ENCODE measurements around the gene UNC93B1.

The UNC93B1 gene

DNA sequence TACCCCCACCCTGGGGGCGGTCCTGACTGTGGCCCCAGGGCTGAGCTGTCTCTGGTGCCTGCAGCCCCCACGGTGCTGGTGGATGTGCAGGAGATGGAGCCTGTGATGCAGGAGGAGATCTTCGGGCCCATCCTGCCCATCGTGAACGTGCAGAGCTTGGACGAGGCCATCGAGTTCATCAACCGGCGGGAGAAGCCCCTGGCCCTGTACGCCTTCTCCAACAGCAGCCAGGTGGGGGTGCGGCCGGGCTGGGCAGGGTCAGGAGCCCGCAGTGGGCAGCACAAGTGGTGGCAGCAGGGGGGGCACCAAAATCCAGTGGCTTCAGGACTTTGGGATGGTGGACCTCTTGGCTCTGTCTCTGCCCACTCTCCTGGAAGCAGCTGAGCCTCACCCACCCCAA is 18.6 kb upstream of the UNC93B1 start:
- DNase-seq (ENCODE audit: low spot score), result no peak

DNA sequence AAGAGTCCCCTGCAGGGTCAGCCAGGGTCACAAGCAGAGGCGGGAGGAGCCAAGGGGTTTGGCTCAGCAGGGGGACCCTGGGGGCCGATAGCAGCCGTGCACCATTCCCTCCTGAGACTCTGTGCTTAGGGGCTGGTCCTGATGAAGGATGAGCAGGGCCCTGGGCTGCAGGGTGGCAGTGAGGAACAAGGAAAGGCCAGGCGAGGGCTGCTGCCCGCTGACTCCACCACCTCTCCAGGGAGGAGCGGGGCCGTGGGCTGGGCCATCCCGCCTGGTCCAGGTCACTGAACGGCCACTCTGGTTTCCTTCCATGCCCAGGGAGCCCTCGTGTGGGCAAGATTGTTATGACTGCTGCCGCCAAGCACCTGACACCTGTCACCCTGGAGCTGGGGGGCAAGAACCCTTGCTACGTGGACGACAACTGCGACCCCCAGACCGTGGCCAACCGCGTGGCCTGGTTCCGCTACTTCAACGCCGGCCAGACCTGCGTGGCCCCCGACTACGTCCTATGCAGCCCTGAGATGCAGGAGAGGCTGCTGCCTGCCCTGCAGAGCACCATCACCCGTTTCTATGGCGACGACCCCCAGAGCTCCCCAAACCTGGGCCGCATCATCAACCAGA is 17.4 kb upstream of the UNC93B1 start:
- DNase-seq (ENCODE audit: low spot score), result no peak

DNA sequence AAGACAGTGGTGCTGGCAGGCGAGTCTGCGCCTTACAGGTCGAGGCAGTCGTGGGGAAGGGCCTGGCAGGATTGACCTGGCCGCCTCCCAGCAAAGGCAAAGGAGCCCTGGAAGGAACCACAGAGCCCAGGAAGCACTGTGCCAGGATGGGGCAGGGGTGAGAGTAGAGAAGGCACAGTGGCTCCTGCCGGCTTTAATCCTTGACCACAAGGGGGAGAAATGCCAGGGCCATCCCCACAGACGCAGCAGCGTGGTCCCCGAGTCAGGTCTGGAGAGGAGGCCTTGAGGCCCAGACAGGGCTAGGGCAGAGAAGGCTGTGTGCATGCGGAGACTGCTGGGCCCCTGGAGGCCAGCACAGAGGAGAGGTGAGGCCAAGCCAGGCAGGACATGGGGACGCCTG is 16.7 kb upstream of the UNC93B1 start:
- DNase-seq (ENCODE audit: low spot score), result no peak

DNA sequence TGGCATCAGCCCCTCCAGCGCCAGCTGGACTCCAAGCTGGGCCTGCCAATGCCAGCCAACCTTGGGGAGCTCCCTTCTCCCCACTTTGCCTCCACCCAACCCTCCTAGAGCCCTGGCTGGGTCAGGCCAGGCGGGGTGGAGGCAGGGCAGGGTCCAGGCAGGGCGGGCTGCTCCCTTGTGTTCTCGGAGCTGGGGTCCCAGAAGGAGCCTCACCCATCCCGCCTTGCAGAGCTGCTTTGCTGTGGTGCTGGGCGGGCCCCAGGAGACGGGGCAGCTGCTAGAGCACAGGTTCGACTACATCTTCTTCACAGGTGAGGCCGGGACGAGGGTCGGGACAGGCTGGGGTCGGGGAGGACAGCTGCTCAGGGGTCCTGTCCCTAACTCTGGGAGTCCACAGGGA is 15.6 kb upstream of the UNC93B1 start:
- no peak for DNase-seq (ENCODE audit: low spot score)

DNA sequence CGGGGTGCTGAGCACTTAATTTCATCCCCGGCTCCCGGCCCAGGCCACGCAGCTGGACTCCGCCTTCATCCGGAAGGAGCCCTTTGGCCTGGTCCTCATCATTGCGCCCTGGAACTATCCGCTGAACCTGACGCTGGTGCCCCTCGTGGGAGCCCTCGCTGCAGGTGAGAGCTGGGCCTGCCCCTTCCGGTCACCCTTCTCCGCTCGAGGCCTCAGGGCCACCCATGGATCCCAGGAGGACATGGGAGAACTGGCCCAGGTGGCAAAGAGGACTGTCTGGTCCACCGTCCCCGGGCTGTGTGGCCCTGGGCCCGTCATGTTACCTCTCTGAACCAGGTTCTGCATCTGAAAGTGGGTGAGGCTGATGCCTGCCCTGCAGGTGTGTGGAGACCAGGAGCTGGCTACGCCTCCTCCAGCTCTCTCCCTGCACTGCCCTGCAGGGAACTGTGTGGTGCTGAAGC is 14.9 kb upstream of the UNC93B1 start:
- DNase-seq (ENCODE audit: low spot score), result no peak

DNA sequence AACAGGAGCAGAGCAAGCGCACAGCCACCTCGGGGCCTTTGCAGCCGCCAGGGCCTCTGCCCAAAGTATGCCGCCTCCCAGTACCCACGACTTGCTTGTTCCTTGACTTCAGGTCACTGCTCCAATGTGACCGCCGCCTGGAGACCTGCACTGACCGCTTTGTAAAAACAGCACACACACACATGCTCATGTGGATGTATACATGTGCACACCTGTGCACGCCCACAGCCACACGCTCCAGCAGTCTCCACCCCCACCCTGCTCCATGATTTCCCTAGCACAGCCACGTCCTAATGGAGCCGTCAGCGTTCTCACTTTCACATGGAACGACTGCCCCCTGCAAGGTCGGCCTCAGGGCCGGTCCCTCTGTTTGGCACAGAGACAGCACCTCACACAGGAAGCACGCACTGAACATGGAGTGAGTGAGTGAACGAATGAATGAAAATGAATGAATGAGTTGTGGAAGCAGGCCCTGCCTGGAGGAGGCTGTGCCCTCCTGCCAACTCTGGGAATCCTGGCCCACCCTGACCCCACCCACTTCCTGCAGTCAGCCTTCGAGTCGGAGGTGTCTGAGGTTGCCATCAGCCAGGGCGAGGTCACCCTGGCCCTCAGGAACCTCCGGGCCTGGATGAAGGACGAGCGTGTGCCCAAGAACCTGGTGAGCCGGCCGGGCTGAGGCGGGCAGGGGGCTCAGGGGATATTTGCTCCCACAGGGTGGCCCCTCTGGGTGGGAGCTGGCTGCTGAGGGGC is 14.3 kb upstream of the UNC93B1 start:
- DNase-seq (ENCODE audit: low spot score), result no peak

DNA sequence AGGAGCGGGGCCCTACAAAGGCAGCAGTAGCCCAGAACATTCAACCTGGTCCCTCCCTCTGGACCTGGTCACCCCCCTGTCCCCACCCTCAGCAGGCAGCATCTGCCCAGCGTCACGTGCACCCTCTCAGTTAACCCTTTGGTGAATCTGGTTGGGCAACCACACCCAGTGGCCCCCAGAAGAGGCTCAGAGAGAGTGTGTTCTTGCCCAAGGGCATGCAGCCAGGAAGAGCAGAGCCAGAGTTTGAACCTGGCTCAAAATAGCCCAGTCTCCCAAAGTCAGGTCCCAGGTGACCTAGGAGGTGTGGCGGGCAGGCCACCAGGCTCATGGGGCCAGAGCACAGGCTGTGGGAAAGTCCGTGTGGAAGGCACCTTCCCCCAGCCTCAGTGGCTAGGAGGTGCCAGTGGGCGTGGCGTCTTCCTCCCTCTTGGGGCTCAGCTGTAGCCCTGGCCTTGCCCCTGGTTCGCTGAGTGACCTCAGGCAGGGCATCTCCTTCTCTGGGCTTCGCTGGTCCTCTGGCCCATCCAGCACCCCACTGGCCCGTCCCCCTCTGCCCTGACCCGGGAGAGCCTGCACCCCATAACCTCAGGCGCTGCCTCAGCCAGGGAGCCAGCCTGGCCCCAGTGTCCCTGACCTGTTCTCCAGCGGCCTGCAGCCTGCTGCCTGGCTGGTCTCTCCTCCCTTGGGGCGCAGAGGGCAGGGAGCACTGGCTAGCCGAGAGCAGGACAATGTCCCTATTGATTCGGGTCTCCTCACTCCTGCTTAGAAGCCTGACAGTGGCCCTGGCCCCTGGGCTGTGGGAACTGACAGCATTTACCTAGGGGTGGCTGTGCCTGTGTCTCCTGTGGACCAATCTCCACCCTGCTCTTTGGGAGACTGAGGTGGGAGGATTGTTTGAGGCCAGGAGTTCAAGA is 13.3 kb upstream of the UNC93B1 start:
- no peak for DNase-seq (ENCODE audit: low spot score)

DNA sequence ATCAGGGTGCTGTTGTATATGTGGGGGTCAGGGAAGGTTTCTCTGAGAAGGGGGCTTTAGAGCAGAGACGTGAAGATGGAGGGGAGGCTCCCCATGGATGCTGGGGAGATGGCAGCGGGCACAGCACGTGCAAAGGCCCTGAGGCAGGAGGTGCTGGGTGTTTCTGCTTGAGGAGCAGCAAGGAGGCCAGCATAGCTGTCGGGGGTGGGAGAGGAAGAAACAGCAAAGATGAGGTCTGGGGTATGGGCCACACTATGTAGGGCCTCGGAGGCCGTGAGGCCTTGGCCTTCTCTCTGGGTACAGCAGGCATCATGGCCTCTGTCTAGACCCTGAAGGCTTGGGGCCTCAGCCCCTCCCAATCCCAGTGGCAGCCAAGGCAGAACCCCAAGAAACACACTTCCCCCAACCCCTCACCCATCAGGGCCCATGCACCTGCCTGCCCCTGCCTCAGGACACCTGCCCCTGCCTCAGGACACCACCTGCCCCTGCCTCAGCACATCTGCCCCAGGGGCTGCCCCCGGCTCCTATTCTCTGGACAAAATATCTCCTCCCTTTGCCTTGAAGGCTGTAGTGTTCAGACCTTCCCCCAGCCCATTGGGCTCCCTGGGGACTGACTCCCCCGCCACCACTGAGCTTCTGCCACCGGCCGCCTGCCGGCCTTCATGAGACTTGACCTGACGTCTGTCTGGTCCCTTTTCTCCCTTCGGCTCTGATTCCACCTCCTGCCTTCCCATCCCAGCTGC is 12.4 kb upstream of the UNC93B1 start:
- DNase-seq (ENCODE audit: low spot score), result no peak

DNA sequence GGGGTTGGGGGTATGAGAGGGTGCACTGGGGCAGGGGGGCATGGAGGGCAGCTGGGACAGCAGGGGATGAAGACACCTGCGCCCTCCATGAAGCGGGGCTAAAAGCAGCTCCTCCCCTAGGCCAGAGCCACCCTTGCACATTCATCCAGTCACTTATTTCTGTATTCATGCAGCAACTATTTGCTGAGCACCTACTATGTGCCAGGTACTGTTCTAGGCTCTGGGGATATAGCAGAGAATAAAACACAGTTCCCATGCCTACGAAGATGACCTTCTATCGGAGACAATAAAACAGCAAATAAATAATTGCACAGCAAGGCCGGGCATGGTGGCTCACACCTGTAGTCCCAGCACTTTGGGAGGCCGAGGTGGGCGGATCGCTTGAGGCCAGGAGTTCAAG is 11.6 kb upstream of the UNC93B1 start:
- DNase-seq (ENCODE audit: low spot score), result no peak

DNA sequence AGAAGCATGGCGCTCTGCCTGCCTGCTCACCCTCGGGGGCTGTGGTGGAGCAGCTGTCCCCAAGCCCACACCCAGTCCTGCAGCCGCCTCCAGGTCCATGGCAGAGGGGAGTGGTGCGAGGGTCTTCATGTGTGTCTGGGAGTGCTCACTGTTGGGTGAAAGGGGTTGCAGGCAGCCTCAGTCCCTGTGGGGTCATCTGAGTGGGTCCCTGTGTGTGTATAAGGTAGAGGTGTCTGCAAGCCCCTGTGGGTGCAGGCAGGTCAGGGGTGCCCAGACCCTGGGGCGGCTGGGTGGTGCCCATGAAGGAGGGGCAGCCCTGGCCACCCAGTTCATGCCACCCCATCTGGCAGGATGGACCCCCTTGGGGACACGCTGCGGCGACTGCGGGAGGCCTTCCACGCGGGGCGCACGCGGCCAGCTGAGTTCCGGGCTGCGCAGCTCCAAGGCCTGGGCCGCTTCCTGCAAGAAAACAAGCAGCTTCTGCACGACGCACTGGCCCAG is 11.1 kb upstream of the UNC93B1 start:
- DNase-seq (ENCODE audit: low spot score), result no peak

DNA sequence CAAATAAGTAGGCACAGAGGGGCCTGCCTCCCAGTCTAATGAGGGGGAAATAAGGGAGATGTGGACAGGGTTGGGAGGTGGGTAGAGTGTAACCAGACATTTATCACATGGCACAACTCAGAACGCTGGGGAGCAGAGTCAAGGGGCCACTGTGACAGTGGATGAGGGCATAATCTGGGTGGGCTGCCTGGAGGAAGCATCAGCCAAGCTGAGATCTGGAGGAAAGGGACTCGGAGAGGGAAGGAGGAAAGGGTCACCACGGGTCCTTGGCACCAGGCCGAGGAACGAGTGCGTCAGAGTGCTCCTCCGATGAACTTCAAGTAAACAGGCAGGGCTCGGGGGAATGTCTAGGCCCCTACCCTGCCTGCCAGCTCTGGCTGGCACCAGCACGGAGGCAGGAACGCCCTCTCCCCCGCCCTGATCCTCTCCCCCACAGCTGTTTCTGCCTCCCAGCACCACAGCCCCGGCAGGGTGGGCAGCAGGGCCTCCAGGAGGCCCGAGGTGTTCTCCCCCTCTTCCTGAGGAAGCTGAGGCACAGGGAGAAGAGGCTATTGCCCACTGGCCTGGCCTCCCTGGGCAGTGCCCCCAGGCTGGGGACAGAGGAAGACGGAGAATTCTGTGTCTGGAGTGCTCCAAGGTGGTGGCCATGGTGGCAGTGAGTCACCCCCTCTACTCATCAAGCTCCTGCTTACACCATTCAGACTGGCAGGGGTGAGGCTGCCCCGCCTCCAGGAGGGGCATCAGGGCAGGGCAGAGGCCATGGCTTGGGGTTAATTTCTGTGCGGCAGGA is 10.5 kb upstream of the UNC93B1 start:
- peak; percentile 72 for DNase-seq (ENCODE audit: low spot score)

DNA sequence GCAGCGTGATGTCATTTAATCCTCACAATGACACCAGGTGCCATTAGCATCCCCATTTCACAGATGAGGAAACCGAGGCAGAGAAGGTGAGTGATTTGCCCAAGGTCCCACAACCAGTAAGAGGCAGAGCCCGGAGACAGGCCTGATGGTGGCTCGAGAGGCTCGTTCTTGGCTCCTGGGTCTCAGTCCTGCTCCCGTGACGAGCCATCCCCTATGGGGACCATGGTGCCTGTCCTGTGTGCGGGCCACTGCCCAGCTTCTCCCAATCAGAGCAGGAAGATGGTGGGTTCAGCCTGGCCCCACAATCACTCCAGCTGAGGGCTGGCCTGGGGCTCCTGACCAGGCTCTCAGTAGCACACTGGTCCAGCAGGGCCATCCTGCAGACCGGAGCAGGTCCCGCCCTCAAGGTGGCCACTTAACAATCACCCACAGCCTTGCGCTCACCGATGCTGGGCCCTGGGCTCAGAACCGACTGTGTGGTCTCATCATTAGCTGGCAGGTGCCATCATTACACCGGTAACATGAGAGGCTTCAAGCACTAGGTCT is 9.8 kb upstream of the UNC93B1 start:
- no peak for DNase-seq (ENCODE audit: low spot score)

DNA sequence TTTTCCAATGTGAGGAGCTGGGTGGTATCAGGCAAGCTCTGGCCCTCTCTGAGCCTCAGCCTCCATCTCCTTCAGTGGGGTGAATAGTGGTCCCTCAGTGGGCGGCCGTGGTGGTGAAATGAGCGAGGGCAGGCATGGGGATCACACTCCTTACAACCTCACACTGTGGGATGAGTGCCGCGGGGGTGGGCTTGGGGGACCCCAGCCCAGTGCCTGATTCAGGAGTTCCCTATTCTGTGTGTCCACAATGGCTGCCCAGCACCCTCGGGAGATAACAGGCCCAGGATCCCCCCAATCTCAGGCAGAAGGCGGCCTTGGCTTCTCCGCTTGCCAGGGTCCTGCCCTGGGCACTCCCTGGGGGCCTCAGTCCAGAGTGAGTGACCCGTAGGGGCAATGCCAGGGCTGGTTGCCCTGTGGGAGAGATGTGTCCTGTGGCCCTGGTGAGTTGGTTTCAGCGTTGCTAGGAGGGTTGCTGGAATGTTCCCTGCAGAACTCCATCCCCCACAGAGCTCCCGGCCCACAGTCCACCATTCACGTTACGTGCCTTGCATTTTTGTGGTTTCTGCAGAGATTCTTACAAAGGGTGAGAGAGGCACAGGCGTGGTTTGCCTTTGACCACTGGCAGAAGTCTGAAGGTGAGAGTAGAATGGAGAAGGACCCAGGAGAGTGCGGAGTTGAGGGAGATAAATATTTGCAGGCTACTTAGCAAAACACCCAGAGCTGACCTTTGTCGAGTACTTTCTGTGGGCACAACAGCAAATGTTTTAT is 9.1 kb upstream of the UNC93B1 start:
- DNase-seq (ENCODE audit: low spot score), result no peak

DNA sequence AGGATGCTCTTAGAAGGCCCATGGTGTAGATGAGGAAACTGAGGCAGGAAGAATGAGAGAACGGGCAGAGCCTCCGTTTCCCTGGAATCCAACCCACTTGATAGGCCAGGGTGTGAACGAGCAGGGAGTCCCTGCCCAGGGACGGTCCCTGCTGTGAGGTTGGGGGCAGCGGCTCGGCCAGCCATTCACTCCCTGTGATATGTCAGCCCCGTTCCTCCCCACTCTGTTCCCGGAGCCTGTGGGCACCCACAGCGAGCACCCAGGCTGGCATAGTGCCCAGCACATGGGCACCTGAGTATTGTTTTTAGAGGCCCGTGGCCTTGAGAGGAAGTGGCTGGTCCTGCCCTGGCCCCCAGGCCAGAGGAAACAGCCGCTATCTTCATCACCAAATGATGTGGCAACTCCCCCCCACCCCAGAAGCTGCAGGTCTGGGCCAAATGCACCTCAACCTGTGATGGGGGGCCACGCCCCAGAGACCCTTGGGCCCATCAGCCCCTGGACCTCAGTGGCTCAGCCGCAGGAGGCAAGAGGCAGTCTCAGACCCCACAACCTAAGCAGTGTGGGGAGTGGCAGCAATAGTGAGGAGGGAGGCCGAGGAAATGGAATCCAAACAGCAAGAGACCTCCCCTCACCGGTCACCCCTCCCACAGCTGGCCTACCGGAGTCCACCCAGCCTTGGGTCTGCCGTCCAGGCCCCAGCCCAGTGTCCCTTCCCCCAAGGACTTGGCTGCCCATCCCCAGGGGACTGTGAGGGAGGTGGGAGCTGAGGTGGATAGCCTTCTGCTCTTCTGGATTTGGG is 8.3 kb upstream of the UNC93B1 start:
- no peak for DNase-seq (ENCODE audit: low spot score)

DNA sequence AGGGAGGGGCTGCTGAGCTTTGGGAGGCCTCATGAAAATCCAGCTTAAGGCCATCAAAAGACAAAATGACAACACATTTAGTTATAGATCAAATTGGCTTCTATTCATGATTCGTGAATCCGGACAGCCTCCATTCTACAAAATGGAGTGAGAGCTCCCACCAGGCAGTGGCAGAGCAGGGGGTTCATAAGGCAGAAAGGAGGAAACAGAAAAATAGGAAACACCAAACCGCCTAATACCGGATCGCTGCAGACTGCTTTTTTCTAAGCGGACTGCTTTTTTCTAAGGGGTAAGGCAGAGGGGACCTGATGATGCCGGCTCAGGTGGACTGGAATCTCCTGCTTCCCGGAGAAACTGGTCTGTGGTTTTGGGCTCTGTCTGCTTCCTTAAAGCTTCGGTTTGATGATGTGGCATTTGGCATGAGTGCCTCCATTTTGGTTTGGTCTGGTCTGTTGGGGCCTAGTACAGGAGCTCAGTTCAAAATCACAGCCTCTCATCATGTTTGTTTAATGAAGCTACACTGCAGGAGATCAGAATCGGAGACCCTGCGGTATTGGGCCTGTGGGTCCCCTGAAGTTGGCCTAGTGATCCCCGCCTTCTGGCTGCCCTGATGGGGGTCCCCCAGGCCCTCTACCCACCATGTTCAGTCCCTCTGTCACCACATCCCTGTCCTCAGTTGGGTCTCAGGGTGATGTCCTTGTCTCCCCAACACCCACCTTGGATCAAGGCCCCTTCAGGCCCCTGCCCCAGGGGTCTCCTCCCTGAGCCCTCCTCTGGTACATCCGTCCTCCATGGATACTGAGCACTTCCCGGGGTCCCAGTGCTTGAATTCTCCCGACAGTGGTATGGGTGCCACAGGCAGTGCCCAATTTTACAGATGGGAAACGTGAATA is 7.4 kb upstream of the UNC93B1 start:
- DNase-seq (ENCODE audit: low spot score), result peak; percentile 15

DNA sequence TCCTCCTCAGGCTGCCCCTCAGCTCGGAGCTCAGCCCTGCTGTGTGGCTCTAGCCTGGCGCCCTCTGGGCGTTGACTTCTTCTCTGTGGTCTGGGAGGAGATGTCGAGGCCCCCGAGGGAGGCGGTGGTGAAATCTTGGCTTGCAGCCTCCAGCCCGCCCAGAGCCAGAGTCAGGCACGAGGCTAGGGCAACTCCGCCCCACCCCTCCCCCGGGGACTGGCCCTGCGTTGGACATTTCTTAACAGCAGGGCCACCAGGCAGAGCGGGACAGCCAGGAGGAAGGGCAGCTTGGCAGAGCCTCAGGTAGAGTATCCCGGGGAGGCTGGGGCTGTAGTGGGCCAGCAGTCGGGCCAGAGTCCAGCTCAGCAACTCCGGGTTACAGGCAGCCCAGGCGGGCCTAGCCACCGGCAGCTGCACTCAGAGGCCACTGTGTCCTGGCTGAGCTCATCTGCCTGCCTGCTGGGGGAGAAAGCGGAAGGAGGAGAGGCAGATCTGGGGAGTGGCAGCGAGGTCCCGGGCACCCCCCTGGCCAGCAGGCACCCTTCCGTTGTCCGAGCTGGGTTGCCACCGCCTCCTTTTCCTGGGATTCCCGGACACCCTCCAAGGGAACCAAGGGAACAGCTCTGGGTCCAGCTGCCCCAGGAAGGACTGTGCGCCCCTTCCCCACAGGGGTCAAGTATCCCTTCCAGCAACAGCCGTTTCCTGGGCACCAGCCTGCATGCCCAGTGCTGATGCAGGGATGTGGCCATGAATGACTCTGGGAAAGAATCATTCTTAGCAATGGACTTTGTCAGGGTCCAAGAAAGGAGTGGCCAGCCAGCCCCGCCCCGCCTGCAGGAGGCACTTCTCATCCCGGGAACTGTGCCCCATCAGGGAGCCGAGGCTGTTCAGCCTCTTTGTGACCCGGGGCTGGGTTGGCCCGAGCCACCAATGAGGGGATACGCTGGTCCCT is 6.5 kb upstream of the UNC93B1 start, which contains the start of gene ALDH3B1:
TSS of gene ALDH3B1 (plus strand) at position 238 of the 952 bp plus-strand sequence. CDS start 4,971 bp downstream, outside the sequence.
- DNase-seq (ENCODE audit: low spot score), result peak; percentile 93

Data from hematopoietic multipotent progenitor cell treated with erythropoietin and hydrocortisone succinate and interleukin-3 and kit ligand, for 15 days (in vitro differentiated cells).